Epithelial cell of proximal tubule (primary cell): ENCODE measurements around the gene PAOX. TPM values are rescaled to one million over a fixed set of nuclear protein-coding genes. Genes with fewer than 3 reads are reported as not detected.

ENCODE experiments used
- DNase-seq: peaks from one replicate; pipeline ENCODE4 v3.0.0-alpha.2; 2011; ENCODE audit warnings: low read depth
- H3K4me3 ChIP-seq: 2 replicates; pipeline ENCODE4 v1.5.1; 2011; ENCODE audit warnings: low read depth, mild to moderate bottlenecking, low read length
- CTCF ChIP-seq: conservative IDR thresholded peaks from 2 replicates; pipeline ENCODE4 v1.5.1; 2012; ENCODE audit warnings: low read depth, mild to moderate bottlenecking, low read length
- total RNA-seq: library from RNA; depleted of rRNA; stranded (reverse); fragments of >200 nt; gene quantifications from 2 replicates; pipeline ENCODE4 v1.2.3, GENCODE V29; 2015

Gene PAOX
- total RNA-seq, 1 donor from 2014 or later = 3.6 TPM

DNA sequence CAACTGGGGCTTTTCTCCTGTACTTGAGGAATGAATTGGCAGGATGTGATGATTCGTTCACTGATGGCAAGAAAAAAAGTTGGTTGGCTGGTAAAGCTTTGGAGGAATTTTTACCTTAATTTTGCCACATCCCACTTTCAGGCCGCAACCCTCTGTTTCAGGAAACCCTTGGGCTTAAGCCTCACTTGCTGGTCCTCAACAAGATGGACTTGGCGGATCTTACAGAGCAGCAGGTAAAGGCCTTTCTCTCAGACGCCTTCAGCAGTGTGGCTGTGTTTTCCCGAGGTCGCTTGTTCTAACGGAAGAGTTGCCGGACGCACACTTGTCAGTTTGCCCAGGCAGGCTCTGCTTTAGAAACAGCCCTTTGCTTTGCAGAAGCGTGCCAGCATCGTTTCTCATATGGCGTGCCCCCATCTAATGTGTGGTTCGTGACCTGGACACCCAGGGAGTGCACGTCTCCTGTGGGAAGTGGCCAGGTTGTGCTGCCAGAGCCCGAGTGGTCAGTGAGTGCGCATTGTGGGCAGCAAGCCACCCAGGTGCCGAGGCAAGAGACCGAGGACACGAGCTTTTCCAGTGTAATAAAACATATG lies 17.1 kb downstream of the PAOX start:
- no peak overlapping the region for H3K4me3 ChIP-seq
- no peak for DNase-seq
- no peak for TF ChIP-seq CTCF

DNA sequence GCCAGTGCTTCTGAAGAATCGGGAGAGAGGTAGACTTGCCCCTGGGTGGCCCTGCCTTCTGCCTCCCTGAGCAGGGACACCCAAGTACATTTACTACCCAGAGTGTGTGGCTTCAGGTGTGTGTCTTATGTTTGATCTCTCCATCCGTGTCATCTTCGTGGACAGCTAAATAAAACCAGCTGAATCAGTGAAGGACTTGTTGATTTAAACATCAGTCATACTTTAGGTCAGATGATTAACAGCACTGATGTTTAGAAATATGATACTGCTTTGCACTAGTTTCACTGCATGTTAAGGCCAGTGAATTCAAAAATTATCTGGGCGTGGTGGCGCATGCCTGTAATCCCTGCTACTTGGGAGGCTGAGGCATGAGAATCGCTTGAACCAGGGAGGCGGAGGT lies 18.9 kb downstream of the PAOX start:
- no peak overlapping the region for H3K4me3 ChIP-seq
- no peak for TF ChIP-seq CTCF
- no peak for DNase-seq

- no peak for TF ChIP-seq CTCF
- no peak for DNase-seq
- no peak overlapping the region for H3K4me3 ChIP-seq
Observed at GRCh38 chr10:133399123-133399601, 20.1 kb downstream of the PAOX start.

- DNase-seq = no peak
- TF ChIP-seq CTCF = no peak
- no peak overlapping the region for H3K4me3 ChIP-seq
Observed at GRCh38 chr10:133400624-133401424, 21.8 kb downstream of the PAOX start.

DNA sequence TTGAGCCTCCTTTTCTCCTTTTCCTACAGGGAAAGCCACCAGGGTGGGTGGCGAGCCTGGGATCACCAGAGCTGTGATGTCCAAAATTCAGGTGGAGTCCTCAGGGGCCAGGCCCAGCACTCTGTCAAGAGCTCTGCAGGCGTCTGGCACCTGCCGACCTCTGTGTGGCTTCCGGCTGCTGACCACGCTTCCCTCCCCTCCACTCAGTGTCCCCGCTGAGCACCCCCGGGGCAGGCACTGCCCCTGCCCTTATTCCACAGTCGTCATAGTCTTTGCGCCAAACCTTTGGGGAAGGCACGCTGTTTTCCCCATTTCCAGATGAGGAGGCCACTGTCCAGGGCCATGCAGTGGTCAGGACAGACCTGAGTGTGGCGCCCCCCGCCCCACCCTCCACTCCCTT lies 22.4 kb downstream of the PAOX start:
- no peak overlapping the region for H3K4me3 ChIP-seq
- no peak for DNase-seq
- TF ChIP-seq CTCF = no peak

- TF ChIP-seq CTCF = no peak
- DNase-seq = no peak
- H3K4me3 ChIP-seq = no peak overlapping the region
Observed at GRCh38 chr10:133401981-133402725, 23.1 kb downstream of the PAOX start.
